ENCODE results near the gene SARM1. TPM values are rescaled to one million over a fixed set of nuclear protein-coding genes. Genes with fewer than 3 reads are reported as not detected.

The SARM1 gene
- total and polyA plus RNA-seq, 9 of the 15 experiments (the other 6 are each of a cell fraction or from before 2014, with no cell fraction given): 0.04 to 0.55 (median 0.11) TPM; not detected in 2

DNA sequence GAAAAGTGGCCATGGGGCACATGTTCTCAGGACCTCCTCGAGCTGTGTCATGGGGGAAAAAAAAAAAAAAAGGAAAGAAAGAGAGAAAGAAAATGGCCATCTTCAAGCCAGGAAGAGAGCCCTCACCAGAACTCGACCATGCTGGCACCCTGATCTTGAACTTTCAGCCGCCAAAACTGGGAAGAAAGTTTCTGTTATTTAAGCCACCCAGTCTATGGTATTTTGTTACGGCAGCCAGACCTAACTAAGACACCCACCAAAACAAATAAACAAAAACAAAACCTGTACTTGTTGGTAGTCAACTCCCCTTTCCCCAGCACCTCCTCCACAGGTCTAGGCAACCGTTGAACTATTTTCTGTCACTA, 75.9 kb downstream of the SARM1 start:
- Histone ChIP-seq H3K4me1 (replicated peaks in 1 of 2; ENCODE audit: control insufficient read depth in 2 of 2, insufficient read depth in 2 of 2, low read length in 2 of 2) (no peaks in the 10 kb centered on the region), H3K27ac (ENCODE audit: extremely low read depth, low read depth, low read length) (no peak overlapping the region), H3K27me3 (ENCODE audit: control insufficient read depth in 2 of 2, insufficient read depth in 2 of 2, low read length in 2 of 2) (peaks cover 9 to 16% of the 10 kb centered on the region in 2 experiments), H3K36me3 (ENCODE audit: control insufficient read depth, insufficient read depth, low read length) (no peaks in the 10 kb centered on the region), H3K9me3 (replicated peaks; ENCODE audit: control insufficient read depth, insufficient read depth, low read depth, low read length) (no peaks in the 10 kb centered on the region), H3K4me2 (ENCODE audit: insufficient read depth, low read length) (no peak overlapping the region), H3K4me3 (no peak overlapping the region), H2AFZ (ENCODE audit: low read depth, low read length) (no peak overlapping the region), H3K79me2 (ENCODE audit: control insufficient read depth, insufficient read depth, low read length) (no peaks in the 10 kb centered on the region), H3K9ac (ENCODE audit: insufficient read depth in 1 of 2, low read depth in 2 of 2, low read length in 2 of 2) (no peak overlapping the region), H3K9me1 (ENCODE audit: control insufficient read depth, insufficient read depth, low read length) (no peaks in the 10 kb centered on the region), H4K20me1 (replicated peaks; ENCODE audit: control insufficient read depth, insufficient read depth, low read length) (no peaks in the 10 kb centered on the region)
- ChIA-PET CTCF (ENCODE audit: low intra/inter-chr PET ratio) (no interaction called here), POLR2A (interaction anchor here (0.9 kb wide), 1 partner anchor 19 kb away, joined by 3 read pairs; no protein-coding TSS in a partner anchor)
- FAIRE-seq (no peak), DNase-seq (ENCODE audit: extremely low read depth in 1 of 4, low spot score in 3 of 4) (no peak), ATAC-seq (no peak)
- in situ Hi-C loops (cut with MboI): no loop called here
- 3% methylated on average over 5 of the region's 5 CpGs for WGBS (ENCODE audit: insufficient coverage, low coverage, missing lambda C conversion rate)
- TF ChIP-seq TCFL5 (CRISPR knock-in tag; conservative IDR thresholded peaks at IDR 0.05) (no peak), BHLHE40 (IDR thresholded peaks at IDR 0.05; ENCODE audit: low read length) (no peak), SMAD3 (CRISPR knock-in tag; conservative IDR thresholded peaks at IDR 0.05) (no peak), HIVEP1 (CRISPR knock-in tag; IDR thresholded peaks at IDR 0.05) (no peak), ZFPM2 (CRISPR knock-in tag; IDR thresholded peaks at IDR 0.05) (no peak), TEAD4 (IDR thresholded peaks at IDR 0.05; ENCODE audit: low read length) (no peak), TEAD4 (CRISPR knock-in tag; IDR thresholded peaks at IDR 0.05; ENCODE audit: borderline replicate concordance) (no peak), THAP7 (CRISPR knock-in tag; IDR thresholded peaks at IDR 0.05) (no peak), SREBF2 (CRISPR knock-in tag; IDR thresholded peaks at IDR 0.05) (no peak), ZNF263 (CRISPR knock-in tag; IDR thresholded peaks at IDR 0.05; ENCODE audit: borderline replicate concordance) (no peak), SAP30 (IDR thresholded peaks at IDR 0.05; ENCODE audit: borderline replicate concordance, insufficient read depth, low read depth, low read length, poor library complexity, severe bottlenecking) (no peak), ZNF146 (CRISPR knock-in tag; IDR thresholded peaks at IDR 0.05; ENCODE audit: unreplicated experiment) (no peak), GABPB1 (CRISPR knock-in tag; IDR thresholded peaks at IDR 0.05) (no peak)
- TF ChIP-seq, protein P1, sequence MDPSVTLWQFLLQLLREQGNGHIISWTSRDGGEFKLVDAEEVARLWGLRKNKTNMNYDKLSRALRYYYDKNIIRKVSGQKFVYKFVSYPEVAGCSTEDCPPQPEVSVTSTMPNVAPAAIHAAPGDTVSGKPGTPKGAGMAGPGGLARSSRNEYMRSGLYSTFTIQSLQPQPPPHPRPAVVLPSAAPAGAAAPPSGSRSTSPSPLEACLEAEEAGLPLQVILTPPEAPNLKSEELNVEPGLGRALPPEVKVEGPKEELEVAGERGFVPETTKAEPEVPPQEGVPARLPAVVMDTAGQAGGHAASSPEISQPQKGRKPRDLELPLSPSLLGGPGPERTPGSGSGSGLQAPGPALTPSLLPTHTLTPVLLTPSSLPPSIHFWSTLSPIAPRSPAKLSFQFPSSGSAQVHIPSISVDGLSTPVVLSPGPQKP (CRISPR knock-in tag; IDR thresholded peaks at IDR 0.05): no peak
- TF ChIP-seq, protein P2, sequence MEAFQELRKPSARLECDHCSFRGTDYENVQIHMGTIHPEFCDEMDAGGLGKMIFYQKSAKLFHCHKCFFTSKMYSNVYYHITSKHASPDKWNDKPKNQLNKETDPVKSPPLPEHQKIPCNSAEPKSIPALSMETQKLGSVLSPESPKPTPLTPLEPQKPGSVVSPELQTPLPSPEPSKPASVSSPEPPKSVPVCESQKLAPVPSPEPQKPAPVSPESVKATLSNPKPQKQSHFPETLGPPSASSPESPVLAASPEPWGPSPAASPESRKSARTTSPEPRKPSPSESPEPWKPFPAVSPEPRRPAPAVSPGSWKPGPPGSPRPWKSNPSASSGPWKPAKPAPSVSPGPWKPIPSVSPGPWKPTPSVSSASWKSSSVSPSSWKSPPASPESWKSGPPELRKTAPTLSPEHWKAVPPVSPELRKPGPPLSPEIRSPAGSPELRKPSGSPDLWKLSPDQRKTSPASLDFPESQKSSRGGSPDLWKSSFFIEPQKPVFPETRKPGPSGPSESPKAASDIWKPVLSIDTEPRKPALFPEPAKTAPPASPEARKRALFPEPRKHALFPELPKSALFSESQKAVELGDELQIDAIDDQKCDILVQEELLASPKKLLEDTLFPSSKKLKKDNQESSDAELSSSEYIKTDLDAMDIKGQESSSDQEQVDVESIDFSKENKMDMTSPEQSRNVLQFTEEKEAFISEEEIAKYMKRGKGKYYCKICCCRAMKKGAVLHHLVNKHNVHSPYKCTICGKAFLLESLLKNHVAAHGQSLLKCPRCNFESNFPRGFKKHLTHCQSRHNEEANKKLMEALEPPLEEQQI (IDR thresholded peaks at IDR 0.05): no peak
- BruUV-seq (replicated peaks): no TSS peak
- intact Hi-C loops (cut with micrococcal nuclease): no loop called here

Measured in K562 (cell line).